H1 (cell line): ENCODE results near the gene TP53I13. TPM values are rescaled to one million over a fixed set of nuclear protein-coding genes. Genes with fewer than 3 reads are reported as not detected.

Experiments
- CHD2 ChIP-seq: IDR thresholded peaks from 2 replicates; pipeline ENCODE4 v1.6.1; 2012; ENCODE audit warnings: low read length, improper control_type of control experiment
- EGR1 ChIP-seq: IDR thresholded peaks from 2 replicates; pipeline ENCODE4 v1.6.1; 2011; ENCODE audit warnings: low read depth, low read length, borderline replicate concordance
- HDAC2 ChIP-seq, 2 experiments: fragments of 300-600 bp in 1 of 2; sonication (generic) in 1 of 2; IDR thresholded peaks; 2 replicates each; pipeline ENCODE4 v1.6.1; 2011 to 2012; ENCODE audit warnings: low read depth in 2 of 2, low read length in 2 of 2, mild to moderate bottlenecking in 2 of 2, moderate library complexity in 2 of 2, borderline replicate concordance in 1 of 2, inconsistent platforms in 1 of 2
- JUN ChIP-seq: IDR thresholded peaks from 2 replicates; pipeline ENCODE4 v1.6.1; 2011; ENCODE audit warnings: low read depth, mild to moderate bottlenecking, improper control_type of control experiment, low read length
- RAD21 ChIP-seq, 2 experiments: IDR thresholded peaks in 1 of 2; conservative IDR thresholded peaks in 1 of 2; 2 replicates each; pipeline ENCODE4 v1.6.1; 2011; ENCODE audit warnings: low read depth in 2 of 2, low read length in 2 of 2, improper control_type of control experiment in 1 of 2, inconsistent platforms in 1 of 2, mild to moderate bottlenecking in 1 of 2, moderate library complexity in 1 of 2
- SP1 ChIP-seq: IDR thresholded peaks from 2 replicates; pipeline ENCODE4 v1.6.1; 2011; ENCODE audit warnings: low read depth, low read length
- SRF ChIP-seq: IDR thresholded peaks from 2 replicates; pipeline ENCODE4 v1.6.1; 2011; ENCODE audit warnings: mild to moderate bottlenecking, low read depth, low read length, moderate library complexity
- polyA plus RNA-seq, 7 experiments: library from polyadenylated mRNA; depleted of rRNA in 3 of 7; stranded (reverse) in 5 of 7; unstranded in 2 of 7; fragments of >200 nt in 5 of 7; fragments of 200-250 nt in 2 of 7; gene quantifications; 1 replicate in 5 of 7; 2 replicates in 1 of 7; 4 replicates in 1 of 7; pipeline versions ENCODE4 v1.2.1 to v1.2.3, GENCODE V29; 2011 to 2013; ENCODE audit warnings: missing spikeins in 2 of 7, mixed read lengths in 2 of 7
- total RNA-seq: library from RNA; stranded (reverse); fragmentation: NEBNext Ultra II Directional; extraction: Animal tissue kit (Norgen Biotek cat#: 25700); gene quantifications from 2 replicates; pipeline ENCODE4 v1.2.1, GENCODE V29; 2021
- TF ChIP-seq, protein P1 (sequence below), 3 experiments: IDR thresholded peaks; 1 replicate in 2 of 3; 2 replicates in 1 of 3; pipeline versions ENCODE4 v1.5.1 to v1.6.1; 2011; ENCODE audit warnings: low read length in 3 of 3, mild to moderate bottlenecking in 3 of 3, inconsistent platforms in 2 of 3, low read depth in 1 of 3, moderate library complexity in 1 of 3; ENCODE audit not compliant: insufficient read depth in 1 of 3; ENCODE audit errors: control extremely low read depth in 1 of 3
- TF ChIP-seq, protein P2 (sequence below): IDR thresholded peaks from 2 replicates; pipeline ENCODE4 v1.6.1; 2012; ENCODE audit warnings: inconsistent platforms

Gene TP53I13
- total and polyA plus RNA-seq, 2 of the 8 experiments (the other 6 are each of a cell fraction or from before 2014, with no cell fraction given), result 22.4 to 35.7 TPM

DNA sequence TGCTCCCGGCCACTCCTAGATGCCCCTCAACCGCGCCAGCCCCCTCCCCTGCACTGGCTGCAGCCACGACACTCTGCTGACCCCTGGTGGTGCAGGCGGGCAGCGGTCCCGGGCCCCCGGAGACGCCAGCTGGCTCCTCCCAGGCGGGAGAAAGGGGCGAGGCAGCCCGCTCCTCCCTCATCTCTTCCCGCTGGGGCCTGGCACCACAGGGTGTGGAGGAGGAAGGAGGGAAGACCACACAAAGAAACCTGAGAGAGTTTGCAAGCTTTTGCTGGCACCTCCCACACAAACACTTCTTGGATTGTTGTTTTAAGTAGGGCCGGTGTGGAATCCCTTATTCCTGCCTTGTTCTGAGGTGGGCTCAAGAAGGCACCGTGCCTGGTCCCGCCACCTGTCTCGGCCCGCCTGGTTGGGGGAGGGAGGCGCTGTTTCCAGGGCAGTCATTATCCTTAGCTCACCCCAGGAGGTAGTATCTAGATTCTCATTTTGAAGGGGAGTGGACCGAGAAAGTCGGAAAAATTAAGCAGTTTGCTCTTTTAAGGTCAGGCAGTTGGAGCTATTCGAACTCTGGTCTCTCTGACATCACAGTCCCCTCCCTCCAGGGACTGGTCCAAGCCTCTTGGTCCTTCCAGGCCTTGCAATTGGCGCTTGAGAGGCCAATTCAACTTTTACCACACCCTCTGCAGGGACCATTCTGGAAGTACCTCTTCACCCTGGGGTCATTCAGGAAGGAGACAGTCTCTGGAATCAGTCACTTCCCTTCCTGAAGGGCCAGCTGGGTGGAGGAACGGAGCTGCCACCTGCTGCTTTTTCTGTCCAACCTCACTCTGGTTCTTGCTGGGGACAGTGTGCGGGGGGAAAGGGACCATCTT, 23.5 kb downstream of the TP53I13 start (continued):
- TF ChIP-seq HDAC2 (IDR thresholded peaks at IDR 0.05; ENCODE audit: borderline replicate concordance in 1 of 2, low read depth in 2 of 2, low read length in 2 of 2), result 0 out of 4 replicates have a peak, but pooled peaks of 1 of the 2 experiments have one; percentile 14
- TF ChIP-seq EGR1, result peak; percentile 58
- TF ChIP-seq SRF, result 0 out of 2 replicates have a peak, but pooled peaks have one; percentile 15
- TF ChIP-seq, protein P1, sequence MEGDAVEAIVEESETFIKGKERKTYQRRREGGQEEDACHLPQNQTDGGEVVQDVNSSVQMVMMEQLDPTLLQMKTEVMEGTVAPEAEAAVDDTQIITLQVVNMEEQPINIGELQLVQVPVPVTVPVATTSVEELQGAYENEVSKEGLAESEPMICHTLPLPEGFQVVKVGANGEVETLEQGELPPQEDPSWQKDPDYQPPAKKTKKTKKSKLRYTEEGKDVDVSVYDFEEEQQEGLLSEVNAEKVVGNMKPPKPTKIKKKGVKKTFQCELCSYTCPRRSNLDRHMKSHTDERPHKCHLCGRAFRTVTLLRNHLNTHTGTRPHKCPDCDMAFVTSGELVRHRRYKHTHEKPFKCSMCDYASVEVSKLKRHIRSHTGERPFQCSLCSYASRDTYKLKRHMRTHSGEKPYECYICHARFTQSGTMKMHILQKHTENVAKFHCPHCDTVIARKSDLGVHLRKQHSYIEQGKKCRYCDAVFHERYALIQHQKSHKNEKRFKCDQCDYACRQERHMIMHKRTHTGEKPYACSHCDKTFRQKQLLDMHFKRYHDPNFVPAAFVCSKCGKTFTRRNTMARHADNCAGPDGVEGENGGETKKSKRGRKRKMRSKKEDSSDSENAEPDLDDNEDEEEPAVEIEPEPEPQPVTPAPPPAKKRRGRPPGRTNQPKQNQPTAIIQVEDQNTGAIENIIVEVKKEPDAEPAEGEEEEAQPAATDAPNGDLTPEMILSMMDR (IDR thresholded peaks at IDR 0.05; ENCODE audit: control extremely low read depth in 1 of 3, insufficient read depth in 1 of 3, low read depth in 1 of 3, low read length in 3 of 3), result peak; percentile 89 to 96 (median 94)
- no peak for TF ChIP-seq JUN
- peak; percentile 34; the same call in 1 of the 2 replicates for TF ChIP-seq SP1
- TF ChIP-seq CHD2, result 0 out of 2 replicates have a peak, but pooled peaks have one; percentile 13
- TF ChIP-seq RAD21 (IDR thresholded peaks at IDR 0.05 in 1 of 2, conservative IDR thresholded peaks at IDR 0.05 in 1 of 2; ENCODE audit: low read depth in 2 of 2, low read length in 2 of 2), result peak; percentile 87 to 92
- TF ChIP-seq, protein P2, sequence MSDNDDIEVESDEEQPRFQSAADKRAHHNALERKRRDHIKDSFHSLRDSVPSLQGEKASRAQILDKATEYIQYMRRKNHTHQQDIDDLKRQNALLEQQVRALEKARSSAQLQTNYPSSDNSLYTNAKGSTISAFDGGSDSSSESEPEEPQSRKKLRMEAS, result peak; percentile 90
